Coronary artery (tissue), 2 donors: ENCODE data around the gene JARID2.

Source experiments
- DNase-seq: peaks from one replicate; pipeline ENCODE4 v3.0.0-alpha.2; 2017; ENCODE audit warnings: low spot score
- H3K27ac ChIP-seq, 2 donors: fragments of 200-600 bp; sonication (generic); one replicate each; pipeline ENCODE4 v1.5.1; 2016 to 2019
- H3K4me3 ChIP-seq: fragments of 200-600 bp; sonication (generic); 2 replicates; pipeline ENCODE4 v1.5.1; 2016; ENCODE audit warnings: mild to moderate bottlenecking, moderate library complexity
- TF ChIP-seq, protein P1 (sequence below): fragments of 200-600 bp; sonication (generic); IDR thresholded peaks from one replicate; pipeline ENCODE4 v1.5.1; 2019; ENCODE audit warnings: antibody characterized with exemption

The JARID2 gene

GRCh38 chr6:15521582-15521981 is 275.7 kb downstream of the JARID2 start:
- TF ChIP-seq, protein P1, sequence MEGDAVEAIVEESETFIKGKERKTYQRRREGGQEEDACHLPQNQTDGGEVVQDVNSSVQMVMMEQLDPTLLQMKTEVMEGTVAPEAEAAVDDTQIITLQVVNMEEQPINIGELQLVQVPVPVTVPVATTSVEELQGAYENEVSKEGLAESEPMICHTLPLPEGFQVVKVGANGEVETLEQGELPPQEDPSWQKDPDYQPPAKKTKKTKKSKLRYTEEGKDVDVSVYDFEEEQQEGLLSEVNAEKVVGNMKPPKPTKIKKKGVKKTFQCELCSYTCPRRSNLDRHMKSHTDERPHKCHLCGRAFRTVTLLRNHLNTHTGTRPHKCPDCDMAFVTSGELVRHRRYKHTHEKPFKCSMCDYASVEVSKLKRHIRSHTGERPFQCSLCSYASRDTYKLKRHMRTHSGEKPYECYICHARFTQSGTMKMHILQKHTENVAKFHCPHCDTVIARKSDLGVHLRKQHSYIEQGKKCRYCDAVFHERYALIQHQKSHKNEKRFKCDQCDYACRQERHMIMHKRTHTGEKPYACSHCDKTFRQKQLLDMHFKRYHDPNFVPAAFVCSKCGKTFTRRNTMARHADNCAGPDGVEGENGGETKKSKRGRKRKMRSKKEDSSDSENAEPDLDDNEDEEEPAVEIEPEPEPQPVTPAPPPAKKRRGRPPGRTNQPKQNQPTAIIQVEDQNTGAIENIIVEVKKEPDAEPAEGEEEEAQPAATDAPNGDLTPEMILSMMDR: no peak
- Histone ChIP-seq H3K27ac (no peak overlapping the region), H3K4me3 (no peak overlapping the region)
- DNase-seq: peak; percentile 4

- Histone ChIP-seq H3K4me3 (no peak overlapping the region), H3K27ac (no peak overlapping the region)
- TF ChIP-seq, protein P1: no peak
- peak; percentile 59 for DNase-seq
These were observed 276.2 kb downstream of the JARID2 start for GRCh38 chr6:15522026-15522425.

GRCh38 chr6:15522427-15522826 is 276.6 kb downstream of the JARID2 start:
- TF ChIP-seq, protein P1: no peak
- Histone ChIP-seq H3K4me3 (no peak overlapping the region), H3K27ac (no peak overlapping the region)
- DNase-seq: peak; percentile 46

- H3K27ac ChIP-seq: no peak overlapping the region
- TF ChIP-seq, protein P1: no peak
- H3K4me3 ChIP-seq: no peak overlapping the region
- peak; percentile 46 for DNase-seq
These were observed 277.1 kb downstream of the JARID2 start for GRCh38 chr6:15522856-15523529.

GRCh38 chr6:15523679-15524630 is 278.1 kb downstream of the JARID2 start:
- DNase-seq: peak; percentile 28
- TF ChIP-seq, protein P1: no peak
- Histone ChIP-seq H3K27ac (no peak overlapping the region), H3K4me3 (no peak overlapping the region)

DNA sequence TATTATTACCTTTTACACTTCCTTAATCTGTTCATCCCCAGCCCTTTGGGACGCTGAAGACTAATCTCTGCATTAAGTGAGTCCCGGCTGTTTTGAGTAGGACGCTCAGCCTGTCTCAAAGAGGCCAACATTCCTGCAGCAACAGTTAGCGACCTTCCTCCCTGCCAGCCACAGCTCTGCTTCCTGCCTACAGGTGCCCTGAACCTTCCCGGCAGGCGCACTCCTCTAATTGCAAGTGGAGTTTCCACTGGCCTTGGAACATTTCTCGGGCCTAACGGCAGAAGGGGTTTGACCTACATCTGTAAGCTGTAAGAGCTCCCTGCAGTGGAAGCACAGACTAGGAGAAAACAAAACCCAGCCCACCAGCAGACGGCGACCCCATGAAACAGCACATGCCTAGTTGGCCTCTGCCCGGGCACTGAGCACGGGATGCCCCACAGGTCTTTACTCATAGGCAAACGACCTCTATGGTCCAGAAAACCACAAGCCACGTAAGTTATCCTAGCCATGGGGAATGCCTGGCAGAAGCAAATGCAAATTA is 279.1 kb downstream of the JARID2 start:
- peak; percentile 66 for DNase-seq
- H3K4me3 ChIP-seq: no peak overlapping the region
- TF ChIP-seq, protein P1: no peak
- H3K27ac ChIP-seq: no peak overlapping the region
